ENCODE measurements around the gene MPV17L2. TPM values are rescaled to one million over a fixed set of nuclear protein-coding genes. Genes with fewer than 3 reads are reported as not detected.

MPV17L2 gene
- total RNA-seq, 4 donors from 2014 or later, result 11.3 to 15.8 (median 13.8) TPM

GRCh38 chr19:18179957-18180356 lies 13.1 kb upstream of the MPV17L2 start:
- no peak for TF ChIP-seq CTCF (IDR thresholded peaks at IDR 0.05; ENCODE audit: low read depth)

GRCh38 chr19:18183529-18183928 lies 9.5 kb upstream of the MPV17L2 start:
- no peak for TF ChIP-seq CTCF (IDR thresholded peaks at IDR 0.05; ENCODE audit: low read depth)

GRCh38 chr19:18185538-18185937 lies 7.5 kb upstream of the MPV17L2 start:
- no peak for TF ChIP-seq CTCF (IDR thresholded peaks at IDR 0.05; ENCODE audit: low read depth)

- no peak for TF ChIP-seq CTCF (IDR thresholded peaks at IDR 0.05; ENCODE audit: low read depth)
Measured at GRCh38 chr19:18190278-18190677, 2.7 kb upstream of the MPV17L2 start.

GRCh38 chr19:18191640-18192062 lies 1.4 kb upstream of the MPV17L2 start:
- TF ChIP-seq CTCF (IDR thresholded peaks at IDR 0.05; ENCODE audit: low read depth), result no peak

- no peak for TF ChIP-seq CTCF (IDR thresholded peaks at IDR 0.05; ENCODE audit: low read depth)
Measured at GRCh38 chr19:18193388-18194180, 566 bp downstream of the MPV17L2 start.

- TF ChIP-seq CTCF (IDR thresholded peaks at IDR 0.05; ENCODE audit: low read depth), result no peak
Measured at GRCh38 chr19:18194181-18194530, 1.1 kb downstream of the MPV17L2 start.
